ENCODE measurements around the gene DYNLT3. TPM values are rescaled to one million over a fixed set of nuclear protein-coding genes. Genes with fewer than 3 reads are reported as not detected.

Gene DYNLT3
- total RNA-seq, 6 experiments from 2014 or later: 24.9 to 37.3 (median 35.0) TPM

DNA sequence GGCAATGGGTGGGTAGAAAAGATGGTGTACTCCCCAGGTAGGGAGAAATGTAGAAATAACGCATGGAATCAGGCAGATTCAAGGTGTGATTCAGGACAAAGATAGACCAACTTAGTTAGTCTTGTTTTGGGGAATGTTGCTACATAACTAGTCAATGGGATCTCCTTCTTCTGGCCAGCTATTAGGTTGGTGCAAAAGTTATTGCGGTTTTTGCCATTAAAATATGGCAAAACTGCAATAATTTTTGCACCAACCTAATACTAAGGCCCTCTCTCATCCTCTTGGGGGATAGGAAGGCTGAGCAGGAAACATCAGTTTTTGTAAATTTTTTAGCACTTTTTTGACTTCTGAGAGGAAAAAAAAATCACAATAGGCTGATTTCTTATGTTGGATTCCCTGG, 44.3 kb downstream of the DYNLT3 start:
- Mint-ChIP-seq H3K36me3 (ENCODE audit: low read depth) (no peaks in the 10 kb centered on the region), H3K27ac (no peak overlapping the region), H3K9me3 (no peaks in the 10 kb centered on the region), H3K4me1 (ENCODE audit: low read depth) (no peaks in the 10 kb centered on the region), H3K4me3 (no peak overlapping the region), H3K27me3 (ENCODE audit: insufficient read depth) (no peaks in the 10 kb centered on the region)
- no peak for DNase-seq
- TF ChIP-seq CTCF (IDR thresholded peaks at IDR 0.05): no peak

DNA sequence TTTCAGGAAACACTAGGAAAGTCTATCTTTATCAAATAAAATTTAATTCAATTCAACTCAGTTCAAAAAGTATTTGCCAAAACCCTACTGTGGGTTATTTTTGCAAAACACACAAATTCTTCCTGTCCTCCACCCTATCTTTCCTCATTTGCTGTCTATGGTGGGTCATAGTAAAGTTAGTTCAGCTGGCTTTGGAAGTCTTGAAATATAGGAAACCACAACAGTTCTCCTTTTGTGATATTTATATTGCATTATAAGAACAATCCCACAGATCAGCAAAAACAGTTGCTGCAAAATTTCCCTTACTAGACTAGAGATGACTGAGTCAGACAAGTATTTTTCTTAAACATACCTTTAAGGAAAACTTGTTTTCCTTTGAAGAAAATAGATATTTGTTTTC, 45.3 kb downstream of the DYNLT3 start:
- H3K4me3 Mint-ChIP-seq: no peak overlapping the region
- H3K27ac Mint-ChIP-seq: no peak overlapping the region
- DNase-seq: no peak
- H3K4me1 Mint-ChIP-seq (ENCODE audit: low read depth): no peaks in the 10 kb centered on the region
- TF ChIP-seq CTCF (IDR thresholded peaks at IDR 0.05): no peak
- no peaks in the 10 kb centered on the region for H3K36me3 Mint-ChIP-seq (ENCODE audit: low read depth)
- no peaks in the 10 kb centered on the region for H3K27me3 Mint-ChIP-seq (ENCODE audit: insufficient read depth)
- no peaks in the 10 kb centered on the region for H3K9me3 Mint-ChIP-seq

DNA sequence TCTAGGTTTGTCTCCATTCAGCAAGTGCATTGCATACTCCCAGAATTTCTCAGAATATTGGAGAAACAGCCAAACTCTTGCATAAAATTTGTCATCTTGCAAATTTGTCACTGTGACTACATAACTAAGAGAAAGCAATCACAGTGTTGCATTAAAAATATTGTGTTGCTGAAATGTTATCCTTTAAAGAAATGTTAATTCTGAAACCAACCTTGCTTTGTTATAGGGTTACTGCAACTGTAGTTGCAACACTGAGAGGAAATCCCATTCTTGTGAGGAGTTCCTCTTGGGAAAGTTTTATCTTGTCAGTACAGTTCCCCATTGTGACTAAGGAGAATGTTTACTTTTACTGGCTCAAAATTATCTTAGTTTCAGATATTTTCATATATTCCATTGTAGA, 46.7 kb downstream of the DYNLT3 start:
- Mint-ChIP-seq H3K27me3 (ENCODE audit: insufficient read depth) (no peaks in the 10 kb centered on the region), H3K9me3 (no peaks in the 10 kb centered on the region), H3K4me1 (ENCODE audit: low read depth) (no peaks in the 10 kb centered on the region), H3K27ac (no peak overlapping the region), H3K36me3 (ENCODE audit: low read depth) (no peaks in the 10 kb centered on the region), H3K4me3 (no peak overlapping the region)
- no peak for TF ChIP-seq CTCF (IDR thresholded peaks at IDR 0.05)
- DNase-seq: no peak

DNA sequence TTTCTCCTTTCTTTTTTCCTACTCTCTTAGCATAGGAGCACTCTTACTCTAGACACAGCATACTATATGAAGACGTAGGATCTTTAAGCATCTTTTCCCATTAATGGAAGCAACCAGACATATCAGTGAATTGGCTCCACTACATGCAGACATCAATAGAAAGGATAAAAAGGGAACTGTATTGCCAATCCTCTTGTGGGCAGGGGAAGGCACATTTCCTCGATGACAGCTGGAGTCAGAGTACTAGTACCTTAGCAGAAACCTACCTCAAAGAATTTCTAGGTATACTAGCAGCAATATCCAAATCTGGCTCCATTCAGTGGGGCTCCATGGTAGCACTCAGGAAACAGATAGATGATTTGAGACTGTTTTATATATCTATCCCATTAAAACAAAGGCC, 47.4 kb downstream of the DYNLT3 start:
- TF ChIP-seq CTCF (IDR thresholded peaks at IDR 0.05): no peak
- no peak for DNase-seq
- Mint-ChIP-seq H3K9me3 (no peaks in the 10 kb centered on the region), H3K27ac (no peak overlapping the region), H3K27me3 (ENCODE audit: insufficient read depth) (no peaks in the 10 kb centered on the region), H3K4me3 (no peak overlapping the region), H3K36me3 (ENCODE audit: low read depth) (no peaks in the 10 kb centered on the region), H3K4me1 (ENCODE audit: low read depth) (no peaks in the 10 kb centered on the region)

GRCh38 chrX:37796805-37797204, 50.6 kb downstream of the DYNLT3 start:
- no peak for TF ChIP-seq CTCF (IDR thresholded peaks at IDR 0.05)
- DNase-seq: no peak
- Mint-ChIP-seq H3K27ac (no peak overlapping the region), H3K9me3 (no peaks in the 10 kb centered on the region), H3K36me3 (ENCODE audit: low read depth) (no peaks in the 10 kb centered on the region), H3K27me3 (ENCODE audit: insufficient read depth) (no peaks in the 10 kb centered on the region), H3K4me3 (no peak overlapping the region), H3K4me1 (ENCODE audit: low read depth) (no peaks in the 10 kb centered on the region)

- TF ChIP-seq CTCF (IDR thresholded peaks at IDR 0.05): no peak
- Mint-ChIP-seq H3K9me3 (no peaks in the 10 kb centered on the region), H3K27me3 (ENCODE audit: insufficient read depth) (no peaks in the 10 kb centered on the region), H3K4me1 (ENCODE audit: low read depth) (no peaks in the 10 kb centered on the region), H3K27ac (no peak overlapping the region), H3K36me3 (ENCODE audit: low read depth) (no peaks in the 10 kb centered on the region), H3K4me3 (no peak overlapping the region)
- DNase-seq: no peak
Measured at GRCh38 chrX:37796310-37796709, 51.1 kb downstream of the DYNLT3 start.
